Measurements from ENCODE around the gene HSF2BP. TPM values are rescaled to one million over a fixed set of nuclear protein-coding genes. Genes with fewer than 3 reads are reported as not detected.

The HSF2BP gene
- total RNA-seq, 3 donors from 2014 or later: 0.32 to 1.8 (median 1.3) TPM

- Histone ChIP-seq H3K27ac (no peak overlapping the region), H3K9me3 (no peaks in the 10 kb centered on the region), H3K27me3 (no peaks in the 10 kb centered on the region), H3K4me3 (no peak overlapping the region), H3K4me1 (no peaks in the 10 kb centered on the region), H3K36me3 (no peaks in the 10 kb centered on the region)
- DNase-seq (ENCODE audit: low spot score in 2 of 2): no peak
- intact Hi-C loops (cut with DNase I; ENCODE audit: low total_unique reads): no loop called here
- TF ChIP-seq POLR2AphosphoS5 (IDR thresholded peaks at IDR 0.05) (no peak), POLR2A (IDR thresholded peaks at IDR 0.05) (no peak), CTCF (IDR thresholded peaks at IDR 0.05) (no peak)
Measured at GRCh38 chr21:43664358-43664757, 5.1 kb upstream of the HSF2BP start.

GRCh38 chr21:43663033-43663432 lies 3.7 kb upstream of the HSF2BP start:
- intact Hi-C loops (cut with DNase I; ENCODE audit: low total_unique reads): no loop called here
- TF ChIP-seq POLR2A (IDR thresholded peaks at IDR 0.05) (no peak), POLR2AphosphoS5 (IDR thresholded peaks at IDR 0.05) (no peak), CTCF (IDR thresholded peaks at IDR 0.05) (no peak)

GRCh38 chr21:43662286-43662685 lies 3.0 kb upstream of the HSF2BP start:
- no peaks in the 10 kb centered on the region for H3K9me3 ChIP-seq
- intact Hi-C loops (cut with DNase I; ENCODE audit: low total_unique reads): no loop called here

More at GRCh38 chr21:43663033-43663432, 3.7 kb upstream of the HSF2BP start:
- peaks cover 0 to 6% of the 10 kb centered on the region in 2 donors for H3K4me1 ChIP-seq
- H3K27me3 ChIP-seq: no peaks in the 10 kb centered on the region
- H3K9me3 ChIP-seq: no peaks in the 10 kb centered on the region
- DNase-seq (ENCODE audit: low spot score in 2 of 2): no peak
- no peak overlapping the region for H3K4me3 ChIP-seq
- no peak overlapping the region for H3K27ac ChIP-seq
- H3K36me3 ChIP-seq: no peaks in the 10 kb centered on the region

GRCh38 chr21:43658769-43659135 lies 536 bp downstream of the HSF2BP start:
- intact Hi-C loops (cut with DNase I; ENCODE audit: low total_unique reads): no loop called here
- peaks cover 0 to 6% of the 10 kb centered on the region in 2 donors for H3K4me1 ChIP-seq
- H3K27me3 ChIP-seq: no peaks in the 10 kb centered on the region
- no peaks in the 10 kb centered on the region for H3K9me3 ChIP-seq
- no peak for TF ChIP-seq CTCF (IDR thresholded peaks at IDR 0.05)
- TF ChIP-seq POLR2A (IDR thresholded peaks at IDR 0.05): no peak
- no peak for TF ChIP-seq POLR2AphosphoS5 (IDR thresholded peaks at IDR 0.05)
- peak overlapping the region; percentile 86 to 93 for H3K27ac ChIP-seq
- peak overlapping the region; percentile 82 to 99 (median 84) for H3K4me3 ChIP-seq
- H3K36me3 ChIP-seq: no peaks in the 10 kb centered on the region
- DNase-seq (ENCODE audit: low spot score in 2 of 2): no peak

More at GRCh38 chr21:43662286-43662685, 3.0 kb upstream of the HSF2BP start:
- H3K4me1 ChIP-seq: peaks cover 0 to 6% of the 10 kb centered on the region in 2 donors
- no peak for DNase-seq (ENCODE audit: low spot score in 2 of 2)
- TF ChIP-seq POLR2AphosphoS5 (IDR thresholded peaks at IDR 0.05): no peak
- no peak for TF ChIP-seq CTCF (IDR thresholded peaks at IDR 0.05)
- no peak for TF ChIP-seq POLR2A (IDR thresholded peaks at IDR 0.05)
- no peak overlapping the region for H3K4me3 ChIP-seq
- no peaks in the 10 kb centered on the region for H3K36me3 ChIP-seq
- H3K27ac ChIP-seq: no peak overlapping the region
- H3K27me3 ChIP-seq: no peaks in the 10 kb centered on the region

- intact Hi-C loops (cut with DNase I; ENCODE audit: low total_unique reads): no loop called here
- peaks cover 0 to 6% of the 10 kb centered on the region in 2 donors for H3K4me1 ChIP-seq
Measured at GRCh38 chr21:43658088-43658741, 1.1 kb downstream of the HSF2BP start.

More at GRCh38 chr21:43658088-43658741, 1.1 kb downstream of the HSF2BP start:
- peak overlapping the region in 1 of 3 donors; percentile 82 for H3K4me3 ChIP-seq
- DNase-seq (ENCODE audit: low spot score in 2 of 2): no peak
- H3K36me3 ChIP-seq: no peaks in the 10 kb centered on the region
- no peaks in the 10 kb centered on the region for H3K27me3 ChIP-seq
- TF ChIP-seq CTCF (IDR thresholded peaks at IDR 0.05) (no peak), POLR2A (IDR thresholded peaks at IDR 0.05) (no peak), POLR2AphosphoS5 (IDR thresholded peaks at IDR 0.05) (no peak)
- H3K27ac ChIP-seq: no peak overlapping the region
- H3K9me3 ChIP-seq: no peaks in the 10 kb centered on the region

Data from breast epithelium (tissue), 4 donors.